Activated CD4-positive, alpha-beta T cell treated with anti-CD3 and anti-CD28 coated beads, Interleukin-2, amount 50 U/mL, for 16 hours (primary cell): ENCODE data around the gene AVEN.
A peak's percentile ranks its signal among the peaks of the same experiment; 100 is the strongest.

Source experiments
- DNase-seq: peaks from one replicate; pipeline ENCODE4 v3.0.0-alpha.2; 2020

The AVEN gene

GRCh38 chr15:33980159-33980558 lies 58.8 kb downstream of the AVEN start:
- DNase-seq: no peak

- no peak for DNase-seq
Measured at GRCh38 chr15:33975022-33975565, 63.9 kb downstream of the AVEN start.

GRCh38 chr15:33971811-33972210 lies 67.2 kb downstream of the AVEN start:
- no peak for DNase-seq

GRCh38 chr15:33968821-33969220 lies 70.2 kb downstream of the AVEN start:
- DNase-seq: no peak

- DNase-seq: no peak
Measured at GRCh38 chr15:33968224-33968623, 70.8 kb downstream of the AVEN start, which contains the start of gene CHRM5. CHRM5 (plus strand) TSS chr15:33968497; CDS start chr15:34062718, 94,221 bp downstream.

GRCh38 chr15:33964665-33965040 lies 74.4 kb downstream of the AVEN start:
- no peak for DNase-seq

- DNase-seq: peak; percentile 26
Measured at GRCh38 chr15:33963831-33964664, 75.0 kb downstream of the AVEN start.

GRCh38 chr15:33960549-33960935 lies 78.5 kb downstream of the AVEN start:
- DNase-seq: no peak

- no peak for DNase-seq
Measured at GRCh38 chr15:33959844-33960548, 79.0 kb downstream of the AVEN start.

- no peak for DNase-seq
Measured at GRCh38 chr15:33956397-33956796, 82.6 kb downstream of the AVEN start.

- no peak for DNase-seq
Measured at GRCh38 chr15:33955945-33956344, 83.1 kb downstream of the AVEN start.

- no peak for DNase-seq
Measured at GRCh38 chr15:33946152-33946551, 92.9 kb downstream of the AVEN start.

GRCh38 chr15:33941279-33942063 lies 97.5 kb downstream of the AVEN start:
- no peak for DNase-seq

- no peak for DNase-seq
Measured at GRCh38 chr15:33934921-33935320, 104.1 kb downstream of the AVEN start.

GRCh38 chr15:33934396-33934795 lies 104.6 kb downstream of the AVEN start:
- no peak for DNase-seq

- no peak for DNase-seq
Measured at GRCh38 chr15:33932734-33933133, 106.3 kb downstream of the AVEN start.

- DNase-seq: no peak
Measured at GRCh38 chr15:33926260-33926659, 112.7 kb downstream of the AVEN start.

GRCh38 chr15:33923446-33923845 lies 115.6 kb downstream of the AVEN start:
- DNase-seq: no peak

GRCh38 chr15:33915571-33916407 lies 123.2 kb downstream of the AVEN start:
- DNase-seq: no peak

GRCh38 chr15:33913459-33913858 lies 125.5 kb downstream of the AVEN start:
- DNase-seq: no peak

GRCh38 chr15:33912326-33912725 lies 126.7 kb downstream of the AVEN start:
- no peak for DNase-seq

- DNase-seq: no peak
Measured at GRCh38 chr15:33910741-33911140, 128.3 kb downstream of the AVEN start.
